HG02678 (cell line): ENCODE measurements around the gene LEAP2.

Source experiments
- ATAC-seq: cut with Tn5 transposase; IDR thresholded peaks from one replicate; pipeline ENCODE4 v1.9.1; 2021; ENCODE audit warnings: mild to moderate bottlenecking, moderate library complexity; ENCODE audit not compliant: unreplicated experiment

LEAP2 gene

GRCh38 chr5:132873119-132873929, at the start of gene LEAP2:
Gene LEAP2 (plus strand): TSS chr5:132873668. CDS start chr5:132873695, 27 bp downstream.
- no peak for ATAC-seq

GRCh38 chr5:132824426-132824825, 49.0 kb upstream of the LEAP2 start:
- ATAC-seq: no peak

GRCh38 chr5:132825033-132825833, 48.2 kb upstream of the LEAP2 start:
- ATAC-seq: no peak

- no peak for ATAC-seq
Observed at GRCh38 chr5:132825834-132826391, 47.6 kb upstream of the LEAP2 start.

- ATAC-seq: no peak
Observed at GRCh38 chr5:132826424-132827082, 46.9 kb upstream of the LEAP2 start.

- ATAC-seq: no peak
Observed at GRCh38 chr5:132827943-132828673, 45.4 kb upstream of the LEAP2 start.

- no peak for ATAC-seq
Observed at GRCh38 chr5:132828846-132829494, 44.5 kb upstream of the LEAP2 start.

- peak; percentile 77 for ATAC-seq
Observed at GRCh38 chr5:132829742-132830435, 43.6 kb upstream of the LEAP2 start.

- peak; percentile 65 for ATAC-seq
Observed at GRCh38 chr5:132830436-132831094, 42.9 kb upstream of the LEAP2 start, which contains the start of gene SHROOM1. Gene SHROOM1 (minus strand): TSS chr5:132830647. CDS start chr5:132826140, 4,507 bp downstream.

- no peak for ATAC-seq
Observed at GRCh38 chr5:132831095-132831860, 42.2 kb upstream of the LEAP2 start.

GRCh38 chr5:132832612-132833011, 40.9 kb upstream of the LEAP2 start:
- no peak for ATAC-seq

GRCh38 chr5:132834057-132834456, 39.4 kb upstream of the LEAP2 start:
- ATAC-seq: no peak

- no peak for ATAC-seq
Observed at GRCh38 chr5:132836852-132837251, 36.6 kb upstream of the LEAP2 start.

- ATAC-seq: no peak
Observed at GRCh38 chr5:132837868-132838267, 35.6 kb upstream of the LEAP2 start.

- no peak for ATAC-seq
Observed at GRCh38 chr5:132838516-132839282, 34.8 kb upstream of the LEAP2 start.

- no peak for ATAC-seq
Observed at GRCh38 chr5:132839426-132840301, 33.8 kb upstream of the LEAP2 start.
